Occipital lobe (tissue), 2 donors: ENCODE measurements around the gene STX8. TPM values are rescaled to one million over a fixed set of nuclear protein-coding genes. Genes with fewer than 3 reads are reported as not detected.
"Not testable (repeated sequence)": the region's sequence is repeated elsewhere in the genome, so short reads cannot be mapped to it uniquely, and the experiment has no call there.

ENCODE experiments used
- DNase-seq: peaks from one replicate; lab custom pipeline; 2025; lab: John Stamatoyannopoulos, UW
- total RNA-seq: library from RNA; depleted of rRNA; stranded (reverse); fragments of >200 nt; gene quantifications from one replicate; pipeline ENCODE4 v1.2.3, GENCODE V29; 2014

STX8 gene
- total RNA-seq, 1 donor from 2014 or later: 42.9 TPM

- no peak for DNase-seq
Observed at GRCh38 chr17:9557161-9557755, 18.4 kb downstream of the STX8 start.

GRCh38 chr17:9554715-9555114, 20.9 kb downstream of the STX8 start:
- not testable (repeated sequence) for DNase-seq

GRCh38 chr17:9553596-9553995, 22.0 kb downstream of the STX8 start:
- DNase-seq: no peak

GRCh38 chr17:9553181-9553580, 22.4 kb downstream of the STX8 start:
- no peak for DNase-seq

GRCh38 chr17:9549215-9549614, 26.4 kb downstream of the STX8 start:
- DNase-seq: no peak

- DNase-seq: no peak
Observed at GRCh38 chr17:9544221-9544620, 31.4 kb downstream of the STX8 start.

GRCh38 chr17:9541718-9542117, 33.9 kb downstream of the STX8 start:
- no peak for DNase-seq

GRCh38 chr17:9538626-9539025, 37.0 kb downstream of the STX8 start:
- no peak for DNase-seq

GRCh38 chr17:9537177-9537776, 38.3 kb downstream of the STX8 start:
- no peak for DNase-seq

GRCh38 chr17:9536061-9536460, 39.6 kb downstream of the STX8 start:
- DNase-seq: no peak

- no peak for DNase-seq
Observed at GRCh38 chr17:9533441-9533840, 42.2 kb downstream of the STX8 start.

- no peak for DNase-seq
Observed at GRCh38 chr17:9532715-9533114, 42.9 kb downstream of the STX8 start.

GRCh38 chr17:9531034-9531433, 44.6 kb downstream of the STX8 start:
- no peak for DNase-seq

- DNase-seq: no peak
Observed at GRCh38 chr17:9529033-9529700, 46.5 kb downstream of the STX8 start.

GRCh38 chr17:9527788-9528187, 47.8 kb downstream of the STX8 start:
- DNase-seq: no peak

GRCh38 chr17:9522074-9522473, 53.5 kb downstream of the STX8 start:
- no peak for DNase-seq

- no peak for DNase-seq
Observed at GRCh38 chr17:9521062-9521461, 54.6 kb downstream of the STX8 start.

GRCh38 chr17:9520649-9521048, 55.0 kb downstream of the STX8 start:
- no peak for DNase-seq

GRCh38 chr17:9519583-9520272, 55.9 kb downstream of the STX8 start:
- DNase-seq: no peak

GRCh38 chr17:9517396-9517795, 58.2 kb downstream of the STX8 start:
- no peak for DNase-seq

GRCh38 chr17:9513266-9513665, 62.4 kb downstream of the STX8 start:
- no peak for DNase-seq
